Endothelial cell of umbilical vein (primary cell): ENCODE results near the gene ERGIC1. TPM values are rescaled to one million over a fixed set of nuclear protein-coding genes. Genes with fewer than 3 reads are reported as not detected.

Experiments used
- BruUV-seq: library from RNA; stranded (reverse); fragments of 400-500 nt; replicated peaks from 2 replicates; lab custom pipeline; 2021; lab: Mats Ljungman, UMichigan
- CTCF ChIA-PET: fragments of 300-600, 350-600 bp; sonication (Branson Sonifier 250); formaldehyde crosslinking; loops from one replicate; lab custom pipeline; 2021; ENCODE audit warnings: antibody characterized with exemption, inconsistent platforms; lab: Charles Lee
- POLR2A ChIA-PET: fragments of 300-600, 350-600 bp; sonication (Branson Sonifier 250); formaldehyde crosslinking; loops from one replicate; lab custom pipeline; 2021; ENCODE audit warnings: antibody characterized with exemption, inconsistent platforms; lab: Charles Lee
- DNase-seq: peaks from one replicate; pipeline ENCODE4 v3.0.0-alpha.2; 2011; ENCODE audit warnings: low read depth, low spot score
- FAIRE-seq: peaks from 2 replicates; lab custom pipeline; 2011; peaks lifted over from hg19 to GRCh38; lab: Jason Lieb, UNC
- H2AFZ ChIP-seq: 2 replicates; pipeline ENCODE4 v1.6.0; 2012; ENCODE audit warnings: low read depth, low read length, control low read depth, inconsistent platforms
- H3K27ac ChIP-seq: 2 replicates; pipeline ENCODE4 v1.5.1; 2011; ENCODE audit warnings: low read depth, mild to moderate bottlenecking, control low read depth, low read length, moderate library complexity; ENCODE audit not compliant: insufficient read depth
- H3K27me3 ChIP-seq, 2 experiments: 2 replicates each; pipeline versions ENCODE4 v1.6.0 to v1.6.1; 2011; ENCODE audit warnings: low read length in 2 of 2, mixed read lengths in 1 of 2; ENCODE audit not compliant: control insufficient read depth in 2 of 2, insufficient read depth in 2 of 2
- H3K36me3 ChIP-seq, 2 experiments: 2 replicates in 1 of 2; 3 replicates in 1 of 2; pipeline ENCODE4 v1.5.1; 2011; ENCODE audit warnings: low read length in 2 of 2, mild to moderate bottlenecking in 1 of 2, moderate library complexity in 1 of 2; ENCODE audit not compliant: control insufficient read depth in 2 of 2, insufficient read depth in 2 of 2; ENCODE audit errors: extremely low read depth in 1 of 2
- H3K4me1 ChIP-seq: 3 replicates; pipeline ENCODE4 v1.5.1; 2011; ENCODE audit warnings: mild to moderate bottlenecking, low read length; ENCODE audit not compliant: control insufficient read depth, insufficient read depth; ENCODE audit errors: extremely low read depth
- H3K4me2 ChIP-seq: 2 replicates; pipeline ENCODE4 v1.6.1; 2011; ENCODE audit warnings: low read length, control low read depth, mixed read lengths; ENCODE audit not compliant: insufficient read depth
- H3K4me3 ChIP-seq, 3 experiments: fragments of 200-600 bp in 1 of 3; sonication (generic), shearing (Covaris generic) in 1 of 3; replicated peaks in 1 of 3; 2 replicates each; pipeline ENCODE4 v1.5.1; 2011 to 2016; ENCODE audit warnings: control low read depth in 3 of 3, low read length in 3 of 3, mild to moderate bottlenecking in 2 of 3, inconsistent platforms in 1 of 3, low read depth in 1 of 3, moderate library complexity in 1 of 3; ENCODE audit not compliant: insufficient read depth in 1 of 3
- H3K79me2 ChIP-seq: 2 replicates; pipeline ENCODE4 v1.6.0; 2012; ENCODE audit warnings: low read length, inconsistent platforms; ENCODE audit not compliant: control insufficient read depth, insufficient read depth
- H3K9ac ChIP-seq: replicated peaks from 2 replicates; pipeline ENCODE3; 2011; ENCODE audit warnings: low read length, control low read depth; ENCODE audit not compliant: insufficient read depth; ENCODE audit errors: extremely low read depth
- H3K9me1 ChIP-seq: replicated peaks from 3 replicates; pipeline ENCODE4 v1.6.0; 2011; ENCODE audit warnings: mild to moderate bottlenecking, low read length; ENCODE audit not compliant: control insufficient read depth, insufficient read depth; ENCODE audit errors: extremely low read depth
- H3K9me3 ChIP-seq: replicated peaks from 2 replicates; pipeline ENCODE4 v1.5.1; 2012; ENCODE audit warnings: low read length, inconsistent platforms; ENCODE audit not compliant: control insufficient read depth, insufficient read depth
- H4K20me1 ChIP-seq: replicated peaks from 2 replicates; pipeline ENCODE3; 2011; ENCODE audit warnings: mild to moderate bottlenecking, low read length; ENCODE audit not compliant: control insufficient read depth, insufficient read depth; ENCODE audit errors: extremely low read depth
- CTCF ChIP-seq, 2 donors: IDR thresholded peaks; 1 replicate in 1 of 2; 2 replicates in 1 of 2; pipeline ENCODE4 v1.5.1; 2011; ENCODE audit warnings: low read length in 2 of 2, mild to moderate bottlenecking in 2 of 2, moderate library complexity in 2 of 2, control low read depth in 1 of 2, inconsistent platforms in 1 of 2, low read depth in 1 of 2; ENCODE audit not compliant: insufficient read depth in 1 of 2; ENCODE audit errors: extremely low read depth in 1 of 2
- EZH2 ChIP-seq: IDR thresholded peaks from 2 replicates; pipeline ENCODE4 v1.6.1; 2012; ENCODE audit warnings: borderline replicate concordance, low read depth, mild to moderate bottlenecking, moderate library complexity, low read length, inconsistent platforms; ENCODE audit not compliant: severe bottlenecking
- FOS ChIP-seq: IDR thresholded peaks from 2 replicates; pipeline ENCODE4 v1.6.1; 2011; ENCODE audit warnings: mild to moderate bottlenecking, low read length, moderate library complexity, borderline replicate concordance; ENCODE audit not compliant: insufficient read depth
- JUN ChIP-seq: IDR thresholded peaks from 2 replicates; pipeline ENCODE4 v1.6.1; 2011; ENCODE audit warnings: borderline replicate concordance, low read depth; ENCODE audit not compliant: insufficient read length, insufficient read depth
- MAX ChIP-seq: IDR thresholded peaks from 2 replicates; pipeline ENCODE4 v1.6.1; 2011; ENCODE audit not compliant: insufficient read depth, insufficient read length
- MYC ChIP-seq: IDR thresholded peaks from one replicate; pipeline ENCODE4 v1.6.1; 2011; ENCODE audit warnings: mild to moderate bottlenecking, low read depth, low read length
- POLR2A ChIP-seq: IDR thresholded peaks from 2 replicates; pipeline ENCODE4 v1.6.1; 2012; ENCODE audit warnings: low read depth, mild to moderate bottlenecking, control low read depth, low read length
- POLR2AphosphoS5 ChIP-seq: IDR thresholded peaks from 2 replicates; pipeline ENCODE4 v1.6.1; 2012; ENCODE audit warnings: low read depth, mild to moderate bottlenecking, control low read depth, low read length, moderate library complexity; ENCODE audit not compliant: insufficient read depth
- dilution Hi-C: fragments of 300-500 bp; cut with MboI; formaldehyde crosslinking; loops from one replicate; pipeline ENCODE4 v1.15.0; 2019; ENCODE audit warnings: low sequenced_read_pairs; ENCODE audit not compliant: extremely low pct_ligation_motif_present
- intact Hi-C: fragments of 100-400 bp; cut with micrococcal nuclease; formaldehyde crosslinking; loops from one replicate; pipeline ENCODE4 v1.10.0; 2022
- polyA plus RNA-seq, 4 experiments: library from polyadenylated mRNA; depleted of rRNA in 3 of 4; stranded (reverse) in 3 of 4; unstranded in 1 of 4; fragments of >200 nt; gene quantifications; 2 replicates each; pipeline versions ENCODE4 v1.2.1 to v1.2.3, GENCODE V29; 2011 to 2012; ENCODE audit warnings: missing spikeins in 1 of 4
- total RNA-seq: library from RNA; stranded (reverse); gene quantifications from 2 replicates; pipeline ENCODE4 v1.2.3, GENCODE V29; 2021

Gene ERGIC1
- total and polyA plus RNA-seq, 2 donors (not counting 3 experiments of a cell fraction or from before 2014, with no cell fraction given): 105 to 109 TPM

GRCh38 chr5:172904312-172904642 is 70.2 kb downstream of the ERGIC1 start:
- Histone ChIP-seq H3K27ac (peak overlapping the region; percentile 16), H3K36me3 (peaks cover 0 to 2% of the 10 kb centered on the region in 2 experiments), H3K4me2 (no peak overlapping the region), H3K9me1 (no peaks in the 10 kb centered on the region), H3K27me3 (no peaks in the 10 kb centered on the region), H4K20me1 (no peaks in the 10 kb centered on the region), H3K4me1 (peaks cover 28% of the 10 kb centered on the region), H3K79me2 (no peaks in the 10 kb centered on the region), H3K9ac (no peak overlapping the region), H3K9me3 (no peaks in the 10 kb centered on the region), H3K4me3 (no peak overlapping the region), H2AFZ (no peak overlapping the region)
- POLR2A ChIA-PET: no interaction called here
- intact Hi-C loops: no loop called here
- BruUV-seq: no TSS peak
- dilution Hi-C loops: no loop called here
- no peak for DNase-seq
- FAIRE-seq: no peak
- no peak for TF ChIP-seq JUN
- TF ChIP-seq FOS: no peak
- TF ChIP-seq POLR2AphosphoS5: no peak
- TF ChIP-seq CTCF (IDR thresholded peaks at IDR 0.05; ENCODE audit: extremely low read depth in 1 of 2, insufficient read depth in 1 of 2, low read depth in 1 of 2, low read length in 2 of 2): no peak
- TF ChIP-seq POLR2A: no peak
- TF ChIP-seq MYC: no peak
- TF ChIP-seq EZH2: no peak
- no peak for TF ChIP-seq MAX
- CTCF ChIA-PET: interaction anchor here (0.6 to 1.7 kb wide), 10 partner anchors 28 to 197 kb away, joined by 3 to 8 read pairs (median 4); partner anchors contain the start of gene DUSP1
